HUES48 (cell line): ENCODE measurements around the gene MAP2K3.
"Not testable (repeated sequence)": the region's sequence is repeated elsewhere in the genome, so short reads cannot be mapped to it uniquely, and the experiment has no call there.

ENCODE experiments used
- H3K27ac ChIP-seq: one replicate; pipeline ENCODE4 v1.7.0; 2013; ENCODE audit warnings: low read depth, low read length, inconsistent platforms
- H3K27me3 ChIP-seq: 2 replicates; pipeline ENCODE4 v1.6.1; 2013; ENCODE audit warnings: mild to moderate bottlenecking, low read length; ENCODE audit not compliant: control insufficient read depth, insufficient read depth
- H3K36me3 ChIP-seq: 2 replicates; pipeline ENCODE4 v1.6.1; 2013; ENCODE audit warnings: low read length; ENCODE audit not compliant: control insufficient read depth, insufficient read depth
- H3K4me1 ChIP-seq: 2 replicates; pipeline ENCODE4 v1.6.1; 2013; ENCODE audit warnings: mild to moderate bottlenecking, low read length; ENCODE audit not compliant: control insufficient read depth, insufficient read depth
- H3K4me3 ChIP-seq: 2 replicates; pipeline ENCODE4 v1.5.1; 2013; ENCODE audit warnings: mild to moderate bottlenecking, low read depth, low read length
- H3K9ac ChIP-seq: 2 replicates; pipeline ENCODE4 v1.6.1; 2013; ENCODE audit warnings: mild to moderate bottlenecking, low read depth, low read length, moderate library complexity
- H3K9me3 ChIP-seq: 2 replicates; pipeline ENCODE4 v1.6.1; 2013; ENCODE audit warnings: low read length; ENCODE audit not compliant: control insufficient read depth, insufficient read depth

Gene MAP2K3

GRCh38 chr17:21316887-21317500 lies 32.5 kb downstream of the MAP2K3 start:
- not testable (repeated sequence) for H3K36me3 ChIP-seq, H3K4me1 ChIP-seq, H3K9me3 ChIP-seq, H3K27me3 ChIP-seq, H3K27ac ChIP-seq, H3K9ac ChIP-seq
- peak overlapping the region; percentile 35; the same call in 1 of the 2 replicates for H3K4me3 ChIP-seq

GRCh38 chr17:21317821-21318220 lies 33.3 kb downstream of the MAP2K3 start:
- not testable (repeated sequence) for H3K4me1 ChIP-seq, H3K4me3 ChIP-seq, H3K36me3 ChIP-seq, H3K9me3 ChIP-seq, H3K27me3 ChIP-seq, H3K9ac ChIP-seq, H3K27ac ChIP-seq

GRCh38 chr17:21318439-21318838 lies 33.9 kb downstream of the MAP2K3 start:
- H3K4me1 ChIP-seq: no peaks in the 10 kb centered on the region
- no peaks in the 10 kb centered on the region; the same call in 1 of the 2 replicates for H3K9me3 ChIP-seq
- H3K9ac ChIP-seq: no peak overlapping the region
- H3K27ac ChIP-seq: peak overlapping the region; percentile 12
- H3K27me3 ChIP-seq: peaks cover 3% of the 10 kb centered on the region; the same call in 1 of the 2 replicates
- no peaks in the 10 kb centered on the region for H3K36me3 ChIP-seq
- H3K4me3 ChIP-seq: peak overlapping the region; percentile 50

DNA sequence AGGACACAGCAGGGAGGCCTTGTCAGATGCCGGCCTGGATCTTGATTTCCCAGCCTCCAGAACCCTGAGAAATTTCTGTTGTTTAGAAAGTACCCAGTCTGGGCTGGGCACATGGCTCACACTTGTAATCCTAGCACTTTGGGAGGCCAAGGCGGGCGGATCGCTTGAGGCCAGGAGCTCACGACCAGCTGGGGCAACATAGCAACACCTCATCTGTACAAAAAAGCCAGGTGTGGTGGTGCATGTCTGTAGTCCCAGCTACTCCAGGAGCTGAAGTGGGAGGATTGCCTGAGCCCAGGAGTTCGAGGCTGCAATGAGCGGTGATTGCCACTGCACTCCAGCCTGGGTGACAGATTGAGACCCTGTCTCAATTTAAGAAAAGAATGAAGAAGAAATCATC lies 34.3 kb downstream of the MAP2K3 start:
- peak overlapping the region; percentile 50 for H3K4me3 ChIP-seq
- not testable (repeated sequence) for H3K9me3 ChIP-seq, H3K27me3 ChIP-seq, H3K36me3 ChIP-seq, H3K4me1 ChIP-seq, H3K9ac ChIP-seq
- H3K27ac ChIP-seq: peak overlapping the region; percentile 12

DNA sequence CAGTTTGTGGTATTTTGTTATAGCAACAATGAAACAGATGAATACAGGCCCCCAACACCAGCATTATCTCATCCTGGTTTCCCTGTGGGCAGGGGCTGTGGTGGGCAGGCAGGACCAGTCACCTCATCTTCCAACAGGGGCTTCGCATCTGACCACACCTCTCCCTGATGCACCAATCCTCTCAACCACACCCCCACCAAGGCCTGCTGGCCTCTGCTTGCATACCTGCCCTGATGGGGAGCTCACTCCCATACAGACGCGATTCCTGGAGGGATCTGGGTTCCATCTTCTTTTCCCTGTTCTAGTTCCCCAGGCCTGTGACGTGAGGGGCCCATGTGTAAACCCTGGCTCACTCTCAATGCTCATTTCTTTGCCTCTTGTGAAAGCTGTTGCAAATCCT lies 34.7 kb downstream of the MAP2K3 start:
- not testable (repeated sequence) for H3K4me3 ChIP-seq, H3K36me3 ChIP-seq, H3K9me3 ChIP-seq, H3K27ac ChIP-seq, H3K4me1 ChIP-seq, H3K27me3 ChIP-seq, H3K9ac ChIP-seq

DNA sequence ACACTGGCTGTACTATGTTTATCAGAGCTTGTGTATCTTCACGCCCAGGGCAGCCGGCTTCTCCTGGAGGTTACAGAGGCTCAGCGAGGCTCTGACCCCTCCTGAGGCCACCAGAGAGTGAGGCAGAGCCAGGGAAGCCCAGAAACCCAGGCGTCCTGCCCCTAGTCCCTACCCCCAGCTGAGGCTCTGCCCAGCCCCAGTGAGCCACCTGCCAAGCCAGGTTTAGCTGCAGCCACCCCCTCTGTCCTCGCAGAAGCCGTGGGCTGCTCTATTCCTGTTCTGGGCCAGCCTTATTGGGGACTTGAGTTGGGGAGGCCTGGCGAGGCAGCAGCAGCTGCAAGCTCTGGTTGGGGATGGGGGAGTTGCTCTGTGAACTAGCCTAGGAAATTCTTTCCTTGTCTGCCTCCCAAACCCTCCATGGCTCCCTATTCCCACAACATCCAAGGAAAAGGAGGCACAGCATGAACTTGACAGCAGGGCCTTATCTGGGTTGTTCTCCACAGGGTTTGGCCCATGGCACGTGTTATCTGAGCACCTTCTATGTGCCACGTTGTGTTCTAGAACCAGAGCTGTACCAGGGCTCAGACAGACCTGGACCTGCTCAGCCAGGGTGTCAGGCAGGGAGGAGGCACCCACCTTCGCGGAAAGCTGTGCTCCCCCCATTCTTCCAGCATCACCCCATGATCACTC lies 35.3 kb downstream of the MAP2K3 start:
- H3K9me3 ChIP-seq, H3K36me3 ChIP-seq, H3K4me3 ChIP-seq, H3K4me1 ChIP-seq, H3K27me3 ChIP-seq, H3K27ac ChIP-seq, H3K9ac ChIP-seq: not testable (repeated sequence)

GRCh38 chr17:21320430-21320829 lies 35.9 kb downstream of the MAP2K3 start:
- H3K36me3 ChIP-seq, H3K4me1 ChIP-seq, H3K27me3 ChIP-seq, H3K9me3 ChIP-seq, H3K27ac ChIP-seq, H3K4me3 ChIP-seq, H3K9ac ChIP-seq: not testable (repeated sequence)

DNA sequence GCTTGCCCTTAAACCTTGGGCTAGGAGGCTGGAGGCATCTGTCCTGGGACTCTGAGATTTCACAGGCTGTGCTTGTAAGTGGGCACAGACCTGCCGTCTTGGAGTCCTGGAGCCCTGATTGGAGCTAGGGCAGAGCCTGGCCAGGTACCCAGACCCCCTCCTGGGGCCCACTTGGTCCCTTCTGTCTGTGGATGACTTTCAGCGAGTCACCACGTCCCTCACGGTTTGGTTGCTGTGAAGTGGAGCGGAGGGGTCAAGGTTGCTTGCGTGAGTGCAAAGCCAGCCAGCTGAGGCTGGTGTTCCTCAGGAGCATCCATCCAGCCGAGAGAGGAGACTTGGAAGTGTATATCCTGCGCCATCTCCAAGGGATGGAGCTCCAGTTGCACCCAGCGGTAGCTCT lies 36.5 kb downstream of the MAP2K3 start:
- H3K9me3 ChIP-seq, H3K36me3 ChIP-seq, H3K27ac ChIP-seq, H3K27me3 ChIP-seq, H3K9ac ChIP-seq, H3K4me3 ChIP-seq, H3K4me1 ChIP-seq: not testable (repeated sequence)

GRCh38 chr17:21321744-21322191 lies 37.3 kb downstream of the MAP2K3 start:
- H3K27ac ChIP-seq, H3K4me1 ChIP-seq, H3K9ac ChIP-seq, H3K36me3 ChIP-seq, H3K4me3 ChIP-seq, H3K9me3 ChIP-seq, H3K27me3 ChIP-seq: not testable (repeated sequence)

DNA sequence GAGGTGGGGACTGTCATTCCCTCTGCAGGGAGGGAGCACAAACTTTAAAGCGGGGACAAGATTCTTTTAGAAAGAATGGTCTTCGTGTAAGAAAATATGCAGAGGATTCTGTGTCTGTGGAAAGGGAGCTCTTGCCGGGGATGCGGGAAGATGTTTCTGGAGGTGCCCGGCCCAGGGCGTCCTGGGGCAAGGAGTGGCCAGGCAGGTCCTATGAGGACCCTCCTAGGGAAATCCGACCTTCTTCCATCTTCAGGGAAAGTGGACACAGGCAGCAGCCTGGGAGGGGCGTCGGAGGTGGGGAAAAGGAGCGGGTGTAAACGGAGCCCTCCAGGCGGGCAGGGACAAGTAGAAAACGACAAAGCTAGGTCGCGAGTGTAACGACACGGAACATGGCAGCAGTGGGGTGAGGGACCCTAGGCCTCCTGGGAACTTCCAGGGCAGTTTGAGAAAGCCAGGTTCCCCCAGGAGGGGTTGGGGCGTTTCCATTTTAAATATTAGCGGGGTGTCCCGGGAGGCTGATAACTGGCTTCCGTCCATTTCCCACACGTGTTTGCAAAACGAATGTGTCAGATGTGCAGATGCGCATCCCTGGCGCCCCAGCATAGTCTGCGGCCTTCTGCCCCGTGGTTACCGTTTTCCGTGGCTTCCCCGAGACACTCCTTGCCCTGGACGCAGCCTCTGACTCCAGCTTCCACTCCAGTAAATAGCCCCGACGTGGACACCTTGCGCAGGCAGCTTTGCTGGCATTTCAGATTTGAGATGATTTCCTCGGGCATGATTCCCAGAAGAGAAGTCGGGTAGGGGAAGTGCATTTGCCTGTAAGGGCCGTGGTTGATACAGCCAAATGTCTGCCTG lies 39.0 kb downstream of the MAP2K3 start:
- not testable (repeated sequence) for H3K4me1 ChIP-seq

GRCh38 chr17:21324741-21325140 lies 40.2 kb downstream of the MAP2K3 start:
- not testable (repeated sequence) for H3K27me3 ChIP-seq, H3K9ac ChIP-seq, H3K27ac ChIP-seq

More for the DNA sequence above, 39.0 kb downstream of the MAP2K3 start:
- not testable (repeated sequence) for H3K9me3 ChIP-seq, H3K27ac ChIP-seq, H3K27me3 ChIP-seq, H3K9ac ChIP-seq, H3K36me3 ChIP-seq
- peak overlapping the region; percentile 72 for H3K4me3 ChIP-seq

More at GRCh38 chr17:21324741-21325140, 40.2 kb downstream of the MAP2K3 start:
- not testable (repeated sequence) for H3K4me3 ChIP-seq, H3K4me1 ChIP-seq, H3K9me3 ChIP-seq, H3K36me3 ChIP-seq
